Upper lobe of right lung (tissue), 1 donor: ENCODE results near the gene RBMX. TPM values are rescaled to one million over a fixed set of nuclear protein-coding genes. Genes with fewer than 3 reads are reported as not detected.
A peak's percentile ranks its signal among the peaks of the same experiment; 100 is the strongest.
"Not testable (repeated sequence)": the region's sequence is repeated elsewhere in the genome, so short reads cannot be mapped to it uniquely, and the experiment has no call there.

Source experiments
- ATAC-seq: fragments of 200-7000 bp; cut with Tn5 transposase; one replicate; pipeline ENCODE4 v1.9.1; 2020; ENCODE audit warnings: mild to moderate bottlenecking, moderate library complexity
- DNase-seq: peaks from one replicate; pipeline ENCODE4 v3.0.0-alpha.2; 2020
- H3K27ac ChIP-seq: fragments of 200-600 bp; one replicate; pipeline ENCODE4 v1.8.0; 2022
- H3K27me3 ChIP-seq: fragments of 200-600 bp; one replicate; pipeline ENCODE4 v1.8.0; 2022; ENCODE audit warnings: mild to moderate bottlenecking
- H3K36me3 ChIP-seq: fragments of 200-600 bp; one replicate; pipeline ENCODE4 v1.8.0; 2022
- H3K4me1 ChIP-seq: fragments of 200-600 bp; one replicate; pipeline ENCODE4 v1.8.0; 2022
- H3K4me3 ChIP-seq: fragments of 200-600 bp; one replicate; pipeline ENCODE4 v1.8.0; 2022; ENCODE audit warnings: mild to moderate bottlenecking
- H3K9me3 ChIP-seq: fragments of 200-600 bp; one replicate; pipeline ENCODE4 v1.8.0; 2022
- intact Hi-C: fragments of 100-400 bp; cut with DNase I; formaldehyde crosslinking; loops from one replicate; pipeline ENCODE4 v1.11.0; 2022
- long read RNA-seq: library from polyadenylated mRNA; unstranded; transcript quantifications from one replicate; pipeline ENCODE4 v2.0.0, GENCODE V29; 2021
- total RNA-seq: library from RNA; stranded (reverse); fragmentation: NEBNext Ultra II Directional; extraction: Animal tissue kit (Norgen Biotek cat#: 25700); gene quantifications from one replicate; pipeline ENCODE4 v1.2.1, GENCODE V29; 2021
- TF ChIP-seq, protein P1 (sequence below): fragments of 200-600 bp; IDR thresholded peaks from one replicate; pipeline ENCODE4 v1.8.0; 2022; ENCODE audit warnings: antibody characterized with exemption
- donor health status: DM: no; HTN: yes; CAD: no; lungs with severe emphysema.

Gene RBMX
- 114 TPM for total RNA-seq
- long read RNA-seq, transcript RBMX-201 (9 exons, 2,012 nt): major isoform, 82 of 163 reads
- long read RNA-seq, partial matches to known transcripts: 7 of 163 reads
- long read RNA-seq, other reads (novel, unspliced or antisense): 71 of 163 reads

DNA sequence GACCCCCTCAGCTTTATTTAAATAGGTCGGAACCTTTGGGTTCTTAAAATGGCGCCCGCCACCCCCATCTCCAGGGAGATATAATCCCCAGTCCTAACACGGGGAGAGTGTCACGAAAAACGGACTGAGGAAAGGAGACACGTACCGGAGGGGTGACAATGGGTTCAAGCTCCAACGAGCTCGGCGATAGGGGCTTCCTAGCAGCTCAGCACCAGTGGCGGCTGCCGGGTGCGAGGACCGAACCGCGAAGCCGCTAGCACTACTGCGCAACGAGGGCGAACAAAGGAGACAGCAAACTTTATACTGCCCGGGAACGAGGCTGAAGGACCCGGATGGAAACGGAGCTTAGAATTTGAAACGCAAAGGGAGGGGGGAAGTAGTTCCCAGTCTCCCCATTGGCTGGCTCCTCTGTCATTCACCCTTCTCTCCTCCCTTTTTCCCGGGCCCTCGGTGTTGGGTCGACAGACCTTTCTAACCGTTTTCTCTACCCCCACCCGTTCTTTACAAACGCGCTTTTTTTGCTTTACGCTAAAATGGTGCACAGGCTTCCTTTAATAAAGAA lies at the start of gene RBMX:
TSS of gene RBMX (minus strand) at position 274 of the 562 bp plus-strand sequence. CDS start 1,298 bp downstream, outside the sequence.
- TF ChIP-seq, protein P1, sequence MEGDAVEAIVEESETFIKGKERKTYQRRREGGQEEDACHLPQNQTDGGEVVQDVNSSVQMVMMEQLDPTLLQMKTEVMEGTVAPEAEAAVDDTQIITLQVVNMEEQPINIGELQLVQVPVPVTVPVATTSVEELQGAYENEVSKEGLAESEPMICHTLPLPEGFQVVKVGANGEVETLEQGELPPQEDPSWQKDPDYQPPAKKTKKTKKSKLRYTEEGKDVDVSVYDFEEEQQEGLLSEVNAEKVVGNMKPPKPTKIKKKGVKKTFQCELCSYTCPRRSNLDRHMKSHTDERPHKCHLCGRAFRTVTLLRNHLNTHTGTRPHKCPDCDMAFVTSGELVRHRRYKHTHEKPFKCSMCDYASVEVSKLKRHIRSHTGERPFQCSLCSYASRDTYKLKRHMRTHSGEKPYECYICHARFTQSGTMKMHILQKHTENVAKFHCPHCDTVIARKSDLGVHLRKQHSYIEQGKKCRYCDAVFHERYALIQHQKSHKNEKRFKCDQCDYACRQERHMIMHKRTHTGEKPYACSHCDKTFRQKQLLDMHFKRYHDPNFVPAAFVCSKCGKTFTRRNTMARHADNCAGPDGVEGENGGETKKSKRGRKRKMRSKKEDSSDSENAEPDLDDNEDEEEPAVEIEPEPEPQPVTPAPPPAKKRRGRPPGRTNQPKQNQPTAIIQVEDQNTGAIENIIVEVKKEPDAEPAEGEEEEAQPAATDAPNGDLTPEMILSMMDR: no peak
- Histone ChIP-seq H3K27ac (peak within 1 kb of the TSS; percentile 95), H3K4me1 (peaks cover 4% of the 10 kb centered on the region), H3K9me3 (no peaks in the 10 kb centered on the region), H3K4me3 (peak within 1 kb of the TSS; percentile 70), H3K27me3 (no peaks in the 10 kb centered on the region), H3K36me3 (peaks cover 28% of the 10 kb centered on the region)
- ATAC-seq (peak; percentile 99), DNase-seq (peak; percentile 86)
- intact Hi-C loops: no loop called here

DNA sequence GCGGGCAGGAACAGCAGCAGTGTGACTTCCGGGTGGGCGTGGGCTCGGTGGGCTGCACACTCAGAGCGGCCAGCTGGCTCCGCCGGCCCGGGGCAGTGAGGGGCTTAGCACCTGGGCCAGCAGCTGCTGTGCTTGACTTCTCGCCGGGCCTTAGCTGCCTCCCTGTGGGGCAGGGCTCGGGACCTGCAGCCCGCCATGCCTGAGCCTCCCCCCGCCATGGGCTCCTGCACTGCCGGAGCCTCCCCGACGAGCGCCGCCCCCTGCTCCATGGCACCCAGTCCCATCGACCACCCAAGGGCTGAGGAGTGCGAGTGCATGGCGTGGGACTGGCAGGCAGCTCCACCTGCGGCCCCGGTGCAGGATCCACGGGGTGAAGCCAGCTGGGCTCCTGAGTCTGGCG lies 40.9 kb upstream of the RBMX start:
- H3K4me3 ChIP-seq, H3K27ac ChIP-seq, DNase-seq, ATAC-seq, intact Hi-C loops, H3K27me3 ChIP-seq, H3K4me1 ChIP-seq, H3K9me3 ChIP-seq, H3K36me3 ChIP-seq: not testable (repeated sequence)

DNA sequence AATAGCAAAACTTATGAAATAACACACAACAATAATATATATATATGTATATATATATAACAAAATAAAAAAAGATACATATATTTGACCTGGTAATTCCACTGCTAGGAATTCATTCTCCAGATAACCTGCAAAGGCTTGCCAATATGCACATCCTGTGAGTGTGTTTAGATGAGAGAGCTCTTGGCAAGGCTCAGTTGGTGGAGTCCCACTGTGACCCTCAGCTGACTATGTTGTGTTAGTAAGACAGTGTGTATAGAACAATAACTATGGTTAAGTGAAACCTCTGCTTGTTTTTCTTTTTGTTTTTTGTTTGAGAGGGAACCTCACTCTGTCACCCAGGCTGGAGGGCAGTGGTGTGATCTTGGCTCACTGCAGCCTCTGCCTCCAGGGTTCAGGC lies 39.5 kb upstream of the RBMX start:
- DNase-seq (no peak), ATAC-seq (no peak)
- no peak overlapping the region for H3K4me3 ChIP-seq
- H3K27me3 ChIP-seq: no peaks in the 10 kb centered on the region
- no peak overlapping the region for H3K27ac ChIP-seq
- intact Hi-C loops: no loop called here
- TF ChIP-seq, protein P1: no peak
- no peaks in the 10 kb centered on the region for H3K9me3 ChIP-seq
- no peaks in the 10 kb centered on the region for H3K4me1 ChIP-seq
- H3K36me3 ChIP-seq: no peaks in the 10 kb centered on the region

DNA sequence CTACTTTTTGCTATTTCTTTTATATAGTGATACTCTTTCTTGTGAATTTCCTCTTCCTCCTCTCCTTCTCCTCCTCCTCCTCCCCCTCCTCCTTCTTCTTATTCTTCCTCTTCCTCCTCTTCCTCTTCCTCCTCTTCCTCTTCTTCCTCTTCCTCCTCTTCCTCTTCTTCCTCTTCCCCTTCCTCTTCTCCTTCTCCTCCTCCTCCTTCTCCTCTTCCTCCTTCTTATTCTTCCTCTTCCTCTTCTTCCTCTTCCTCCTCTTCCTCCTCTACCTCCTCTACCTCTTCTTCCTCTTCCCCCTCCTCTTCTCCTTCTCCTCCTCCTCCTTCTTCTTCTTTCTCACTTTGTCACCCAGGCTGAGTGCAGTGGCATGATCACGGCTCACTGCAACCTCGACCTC lies 36.3 kb upstream of the RBMX start:
- no peak overlapping the region for H3K27ac ChIP-seq
- no peaks in the 10 kb centered on the region for H3K36me3 ChIP-seq
- DNase-seq (no peak), ATAC-seq (no peak)
- H3K27me3 ChIP-seq: no peaks in the 10 kb centered on the region
- intact Hi-C loops: no loop called here
- TF ChIP-seq, protein P1: no peak
- H3K9me3 ChIP-seq: no peaks in the 10 kb centered on the region
- no peaks in the 10 kb centered on the region for H3K4me1 ChIP-seq
- H3K4me3 ChIP-seq: no peak overlapping the region

DNA sequence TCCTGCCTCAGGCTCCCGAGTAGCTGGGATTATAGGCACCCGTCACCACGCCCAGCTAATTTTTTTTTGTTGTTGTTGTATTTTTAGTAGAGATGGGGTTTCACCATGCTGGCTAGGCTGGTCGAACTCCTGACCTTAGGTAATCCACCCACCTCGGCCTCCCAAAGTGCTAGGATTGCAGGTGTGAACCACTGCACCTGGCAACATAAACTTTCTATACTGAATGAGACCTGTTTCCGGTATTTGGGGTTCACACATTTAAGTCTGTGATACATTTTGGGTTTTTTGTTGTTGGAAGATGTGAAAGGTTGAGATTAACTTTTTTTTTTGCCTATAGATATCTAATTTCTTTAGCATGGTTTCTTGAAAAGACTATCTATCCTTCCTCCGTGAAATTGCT lies 31.1 kb upstream of the RBMX start:
- H3K4me1 ChIP-seq, intact Hi-C loops, H3K36me3 ChIP-seq, H3K9me3 ChIP-seq, H3K4me3 ChIP-seq, DNase-seq, ATAC-seq, H3K27me3 ChIP-seq, H3K27ac ChIP-seq: not testable (repeated sequence)

DNA sequence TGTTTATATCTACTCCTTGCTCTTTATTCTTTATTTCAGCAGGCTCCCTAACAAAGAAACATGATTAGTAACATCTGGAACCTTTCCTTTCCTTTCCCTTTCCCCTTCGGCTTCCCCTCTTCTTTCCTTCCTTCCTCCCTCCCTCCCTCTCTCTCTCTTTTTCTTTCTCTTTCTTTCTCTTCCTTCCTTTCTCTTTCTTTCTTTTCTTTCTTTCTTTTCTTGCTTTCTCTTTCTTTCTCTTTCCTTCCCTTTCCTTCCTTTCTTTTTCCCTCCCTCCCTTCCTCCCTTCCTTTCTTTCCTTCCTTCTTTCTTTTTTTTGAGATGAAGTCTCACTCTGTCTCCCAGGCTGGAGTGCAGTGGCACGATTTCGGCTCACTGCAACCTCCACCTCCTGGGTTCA lies 30.7 kb upstream of the RBMX start:
- Histone ChIP-seq H3K4me3 (no peak overlapping the region), H3K27ac (no peak overlapping the region), H3K27me3 (no peaks in the 10 kb centered on the region), H3K36me3 (no peaks in the 10 kb centered on the region), H3K4me1 (no peaks in the 10 kb centered on the region), H3K9me3 (no peaks in the 10 kb centered on the region)
- intact Hi-C loops: no loop called here
- ATAC-seq (no peak), DNase-seq (no peak)
- TF ChIP-seq, protein P1: no peak
